GM21825 (cell line): ENCODE results near the gene ZNF628.

Experiments used
- ATAC-seq: cut with Tn5 transposase; IDR thresholded peaks from one replicate; pipeline ENCODE4 v1.9.1; 2021; ENCODE audit warnings: mild to moderate bottlenecking, moderate library complexity; ENCODE audit not compliant: unreplicated experiment

The ZNF628 gene

GRCh38 chr19:55464662-55465054 is 11.8 kb upstream of the ZNF628 start, which contains the start of gene C19orf85:
Gene C19orf85, minus strand, starts transcription at chr19:55464751. Its CDS starts 197 bp downstream, at chr19:55464554.
- no peak for ATAC-seq

GRCh38 chr19:55465460-55466240 is 10.8 kb upstream of the ZNF628 start:
- ATAC-seq: no peak

- no peak for ATAC-seq
These were observed 10.2 kb upstream of the ZNF628 start for GRCh38 chr19:55466241-55466614.

- ATAC-seq: peak; percentile 50
These were observed 9.0 kb upstream of the ZNF628 start for GRCh38 chr19:55467236-55468053.

- no peak for ATAC-seq
These were observed 8.4 kb upstream of the ZNF628 start for GRCh38 chr19:55468054-55468393.

GRCh38 chr19:55471266-55471665 is 5.2 kb upstream of the ZNF628 start:
- no peak for ATAC-seq

- no peak for ATAC-seq
These were observed 4.0 kb upstream of the ZNF628 start for GRCh38 chr19:55472463-55472862.

- ATAC-seq: no peak
These were observed 3.0 kb upstream of the ZNF628 start for GRCh38 chr19:55473225-55474012.

GRCh38 chr19:55474269-55475265 is 1.9 kb upstream of the ZNF628 start:
- no peak for ATAC-seq

- ATAC-seq: no peak
These were observed 1.5 kb downstream of the ZNF628 start for GRCh38 chr19:55477905-55478304.

GRCh38 chr19:55478364-55478763 is 1.9 kb downstream of the ZNF628 start:
- no peak for ATAC-seq

- no peak for ATAC-seq
These were observed 2.6 kb downstream of the ZNF628 start for GRCh38 chr19:55479045-55479444.

- no peak for ATAC-seq
These were observed 3.2 kb downstream of the ZNF628 start for GRCh38 chr19:55479451-55480230.

GRCh38 chr19:55481148-55481793 is 4.9 kb downstream of the ZNF628 start:
- ATAC-seq: no peak

GRCh38 chr19:55481794-55482155 is 5.4 kb downstream of the ZNF628 start:
- no peak for ATAC-seq

- no peak for ATAC-seq
These were observed 5.9 kb downstream of the ZNF628 start for GRCh38 chr19:55482156-55482961.

- ATAC-seq: no peak
These were observed 6.7 kb downstream of the ZNF628 start for GRCh38 chr19:55482967-55483705.
